H1 (cell line): Measurements from ENCODE around the gene METTL25B. TPM values are rescaled to one million over a fixed set of nuclear protein-coding genes. Genes with fewer than 3 reads are reported as not detected.

Source experiments
- CTCF ChIA-PET: fragments of 300-600 bp; sonication (Branson Sonifier 250); formaldehyde crosslinking; loops from one replicate; lab custom pipeline; 2021; ENCODE audit not compliant: partially characterized antibody; lab: Charles Lee
- POLR2A ChIA-PET: fragments of 300-600 bp; sonication (Branson Sonifier 250); formaldehyde crosslinking; loops from one replicate; lab custom pipeline; 2021; ENCODE audit warnings: inconsistent platforms; ENCODE audit not compliant: partially characterized antibody; lab: Charles Lee
- DNase-seq, 2 experiments: peaks; one replicate each; pipeline versions ENCODE4 v3.0.0 to v3.0.0-alpha.2; 2010 to 2022; ENCODE audit warnings: low spot score in 2 of 2, low read depth in 1 of 2, mixed read lengths in 1 of 2
- FAIRE-seq: peaks from 2 replicates; lab custom pipeline; 2011; peaks lifted over from hg19 to GRCh38; lab: Jason Lieb, UNC
- H2AFZ ChIP-seq: 2 replicates; pipeline ENCODE4 v1.8.1; 2012; ENCODE audit warnings: low read length, inconsistent platforms
- H2AK5ac ChIP-seq: 2 replicates; pipeline ENCODE4 v1.6.1; 2013; ENCODE audit warnings: low read depth, low read length
- H2BK120ac ChIP-seq: replicated peaks from 2 replicates; pipeline ENCODE3; 2013; ENCODE audit warnings: low read depth, low read length, inconsistent platforms
- H2BK12ac ChIP-seq: 2 replicates; pipeline ENCODE4 v1.6.1; 2013; ENCODE audit warnings: low read depth, low read length
- H2BK15ac ChIP-seq: 2 replicates; pipeline ENCODE4 v1.6.1; 2013; ENCODE audit warnings: low read length
- H2BK20ac ChIP-seq: 2 replicates; pipeline ENCODE4 v1.6.1; 2013; ENCODE audit warnings: low read length
- H2BK5ac ChIP-seq: 2 replicates; pipeline ENCODE4 v1.6.1; 2013; ENCODE audit warnings: low read depth, low read length
- H3K14ac ChIP-seq: 2 replicates; pipeline ENCODE4 v1.6.1; 2013; ENCODE audit warnings: inconsistent platforms; ENCODE audit not compliant: insufficient read length
- H3K18ac ChIP-seq: 2 replicates; pipeline ENCODE4 v1.6.1; 2013; ENCODE audit warnings: low read length; ENCODE audit errors: extremely low read depth
- H3K23ac ChIP-seq: 2 replicates; pipeline ENCODE4 v1.6.1; 2013; ENCODE audit warnings: inconsistent platforms; ENCODE audit not compliant: insufficient read length
- H3K23me2 ChIP-seq: 2 replicates; pipeline ENCODE4 v1.6.1; 2013; ENCODE audit warnings: low read depth, low read length
- H3K27ac ChIP-seq: 2 replicates; pipeline ENCODE4 v1.6.1; 2011; ENCODE audit warnings: low read depth, low read length, inconsistent platforms
- H3K27me3 ChIP-seq, 4 experiments: replicated peaks in 1 of 4; 1 replicate in 1 of 4; 2 replicates in 3 of 4; pipeline versions ENCODE4 v1.6.1 to v1.8.1; 2011 to 2013; ENCODE audit warnings: low read length in 3 of 4, mild to moderate bottlenecking in 3 of 4, inconsistent platforms in 2 of 4, mixed read lengths in 2 of 4, moderate library complexity in 1 of 4; ENCODE audit not compliant: control insufficient read depth in 3 of 4, insufficient read depth in 3 of 4; ENCODE audit errors: extremely low read depth in 1 of 4
- H3K36me3 ChIP-seq, 4 experiments: 2 replicates each; pipeline versions ENCODE4 v1.6.1 to v1.8.1; 2011 to 2013; ENCODE audit warnings: mild to moderate bottlenecking in 4 of 4, low read length in 3 of 4, moderate library complexity in 2 of 4, control low read depth in 1 of 4, inconsistent platforms in 1 of 4; ENCODE audit not compliant: insufficient read depth in 4 of 4, control insufficient read depth in 2 of 4
- H3K4ac ChIP-seq: replicated peaks from 2 replicates; pipeline ENCODE3; 2013; ENCODE audit warnings: low read length, low read depth, mixed read lengths, inconsistent platforms; ENCODE audit not compliant: insufficient read length
- H3K4me1 ChIP-seq, 4 experiments: replicated peaks in 1 of 4; 1 replicate in 1 of 4; 2 replicates in 3 of 4; pipeline versions ENCODE4 v1.6.1 to v1.8.1; 2011 to 2013; ENCODE audit warnings: low read length in 3 of 4, inconsistent platforms in 2 of 4, mixed read lengths in 1 of 4; ENCODE audit not compliant: insufficient read depth in 4 of 4, control insufficient read depth in 3 of 4
- H3K4me2 ChIP-seq, 2 experiments: 2 replicates each; pipeline versions ENCODE4 v1.6.1 to v1.8.1; 2011 to 2013; ENCODE audit warnings: low read depth in 2 of 2, low read length in 2 of 2, control low read depth in 1 of 2, inconsistent platforms in 1 of 2, mild to moderate bottlenecking in 1 of 2; ENCODE audit not compliant: insufficient read depth in 1 of 2
- H3K4me3 ChIP-seq, 4 experiments: fragments of 200-600, 300-600 bp in 1 of 4; sonication (generic), shearing (Covaris generic), sonication (Bioruptor Twin) in 1 of 4; 2 replicates each; pipeline versions ENCODE4 v1.5.1 to v1.8.1; 2011 to 2016; ENCODE audit warnings: low read length in 4 of 4, low read depth in 3 of 4, control low read depth in 2 of 4, inconsistent platforms in 2 of 4, mild to moderate bottlenecking in 2 of 4, mixed read lengths in 1 of 4, moderate library complexity in 1 of 4; ENCODE audit not compliant: insufficient read depth in 2 of 4; ENCODE audit errors: extremely low read depth in 1 of 4
- H3K56ac ChIP-seq: replicated peaks from 2 replicates; pipeline ENCODE3; 2013; ENCODE audit warnings: low read depth, mild to moderate bottlenecking, mixed read lengths, low read length, inconsistent platforms; ENCODE audit not compliant: insufficient read length
- H3K79me1 ChIP-seq: 2 replicates; pipeline ENCODE4 v1.6.1; 2013; ENCODE audit warnings: low read depth, low read length, control low read depth
- H3K79me2 ChIP-seq, 2 experiments: 2 replicates each; pipeline versions ENCODE4 v1.6.1 to v1.8.1; 2012 to 2013; ENCODE audit warnings: low read length in 2 of 2, mild to moderate bottlenecking in 2 of 2, inconsistent platforms in 1 of 2; ENCODE audit not compliant: insufficient read depth in 2 of 2, control insufficient read depth in 1 of 2
- H3K9ac ChIP-seq, 4 experiments: replicated peaks in 1 of 4; 1 replicate in 1 of 4; 2 replicates in 3 of 4; pipeline versions ENCODE4 v1.6.1 to v1.8.1; 2011 to 2013; ENCODE audit warnings: low read depth in 3 of 4, low read length in 3 of 4, control low read depth in 2 of 4, mild to moderate bottlenecking in 2 of 4, moderate library complexity in 2 of 4, inconsistent platforms in 1 of 4; ENCODE audit errors: extremely low read depth in 1 of 4
- H3K9me3 ChIP-seq, 2 experiments: 2 replicates each; pipeline versions ENCODE4 v1.6.1 to v1.8.1; 2012 to 2013; ENCODE audit warnings: mild to moderate bottlenecking in 2 of 2, moderate library complexity in 2 of 2, control low read depth in 1 of 2, inconsistent platforms in 1 of 2, low read depth in 1 of 2, low read length in 1 of 2, mixed read lengths in 1 of 2; ENCODE audit not compliant: insufficient read depth in 2 of 2
- H4K20me1 ChIP-seq, 2 experiments: replicated peaks in 1 of 2; 2 replicates each; pipeline versions ENCODE3 to v1.8.1; 2011 to 2013; ENCODE audit warnings: inconsistent platforms in 2 of 2, low read length in 2 of 2, mild to moderate bottlenecking in 1 of 2; ENCODE audit not compliant: insufficient read depth in 2 of 2, control insufficient read depth in 1 of 2
- H4K5ac ChIP-seq: 2 replicates; pipeline ENCODE4 v1.6.1; 2013; ENCODE audit warnings: low read length, low read depth, mixed read lengths, inconsistent platforms; ENCODE audit not compliant: insufficient read length
- H4K8ac ChIP-seq: 2 replicates; pipeline ENCODE4 v1.8.0; 2013; ENCODE audit warnings: mild to moderate bottlenecking, moderate library complexity, low read length, inconsistent platforms; ENCODE audit not compliant: insufficient read depth; ENCODE audit errors: extremely low read depth
- H4K91ac ChIP-seq: replicated peaks from 2 replicates; pipeline ENCODE3; 2013; ENCODE audit warnings: low read length, mixed read lengths, inconsistent platforms; ENCODE audit not compliant: insufficient read length
- BACH1 ChIP-seq: IDR thresholded peaks from 2 replicates; pipeline ENCODE4 v1.6.1; 2012; ENCODE audit warnings: low read length, improper control_type of control experiment
- KDM4A ChIP-seq: IDR thresholded peaks from one replicate; pipeline ENCODE4 v1.7.1; 2012; ENCODE audit warnings: low read depth, mild to moderate bottlenecking, moderate library complexity, low read length, inconsistent platforms; ENCODE audit not compliant: severe bottlenecking
- NRF1 ChIP-seq: IDR thresholded peaks from 2 replicates; pipeline ENCODE4 v1.6.1; 2011; ENCODE audit warnings: mild to moderate bottlenecking, low read depth, low read length, improper control_type of control experiment
- POLR2AphosphoS5 ChIP-seq: IDR thresholded peaks from 2 replicates; pipeline ENCODE4 v1.6.1; 2011; ENCODE audit warnings: low read depth, low read length
- TCF12 ChIP-seq: IDR thresholded peaks from 2 replicates; pipeline ENCODE4 v1.6.1; 2011; ENCODE audit warnings: low read depth, mild to moderate bottlenecking, low read length
- WGBS, 2 experiments: shearing (Covaris generic) in 1 of 2; methylation state at CpG; one replicate each; pipeline versions ENCODE4 v1.1.6 to v1.1.7; 2013 to 2015; ENCODE audit warnings: low lambda C conversion rate in 2 of 2, mixed read lengths in 2 of 2, inconsistent platforms in 1 of 2, low coverage in 1 of 2, missing lambda C conversion rate in 1 of 2; ENCODE audit not compliant: insufficient replicate concordance in 2 of 2, insufficient coverage in 1 of 2, insufficient read length in 1 of 2; ENCODE audit errors: extremely low coverage in 1 of 2, missing lambda C conversion rate in 1 of 2; 5-methylcytosine and 5-hydroxymethylcytosine counted together
- polyA plus RNA-seq, 7 experiments: library from polyadenylated mRNA; depleted of rRNA in 3 of 7; stranded (reverse) in 5 of 7; unstranded in 2 of 7; fragments of >200 nt in 5 of 7; fragments of 200-250 nt in 2 of 7; gene quantifications; 1 replicate in 5 of 7; 2 replicates in 1 of 7; 4 replicates in 1 of 7; pipeline versions ENCODE4 v1.2.1 to v1.2.3, GENCODE V29; 2011 to 2013; ENCODE audit warnings: missing spikeins in 2 of 7, mixed read lengths in 2 of 7
- total RNA-seq: library from RNA; stranded (reverse); fragmentation: NEBNext Ultra II Directional; extraction: Animal tissue kit (Norgen Biotek cat#: 25700); gene quantifications from 2 replicates; pipeline ENCODE4 v1.2.1, GENCODE V29; 2021

The METTL25B gene
- total and polyA plus RNA-seq, 2 of the 8 experiments (the other 6 are each of a cell fraction or from before 2014, with no cell fraction given) = 28.4 to 30.1 TPM

- Histone ChIP-seq H3K23me2 (peaks cover 4% of the 10 kb centered on the region; the same call in 1 of the 2 replicates), H3K4me2 (no peak overlapping the region), H3K27ac (no peak overlapping the region), H3K18ac (no peak overlapping the region), H3K23ac (no peak overlapping the region), H2BK20ac (no peak overlapping the region), H3K4me3 (no peak overlapping the region), H3K27me3 (no peaks in the 10 kb centered on the region), H2BK15ac (no peak overlapping the region), H3K4ac (no peak overlapping the region), H3K36me3 (peaks cover 0 to 17% (median 2%) of the 10 kb centered on the region in 4 experiments; a peak in 3 of 8 replicates), H4K91ac (no peak overlapping the region), H2AFZ (no peak overlapping the region), H3K79me2 (peaks cover 39 to 86% of the 10 kb centered on the region in 2 experiments), H4K20me1 (peaks cover 20% of the 10 kb centered on the region in 2 experiments), H3K4me1 (peaks cover 0 to 7% (median 2%) of the 10 kb centered on the region in 4 experiments; a peak in 3 of 7 replicates), H2AK5ac (no peak overlapping the region), H4K5ac (no peak overlapping the region), H3K56ac (no peak overlapping the region), H3K79me1 (peaks cover 18% of the 10 kb centered on the region), H3K14ac (no peak overlapping the region), H2BK120ac (no peak overlapping the region), H2BK12ac (no peak overlapping the region), H4K8ac (no peak overlapping the region), H2BK5ac (no peak overlapping the region), H3K9me3 (no peaks in the 10 kb centered on the region), H3K9ac (no peak overlapping the region)
- DNase-seq = no peak
- 84% methylated on average over 3 of the region's 3 CpGs; no CpG with 5 or more reads in 1 of the 2 experiments for WGBS, 2 experiments
- TF ChIP-seq KDM4A (no peak), NRF1 (no peak), BACH1 (no peak), POLR2AphosphoS5 (no peak), TCF12 (no peak)
- FAIRE-seq = no peak
- ChIA-PET POLR2A (interaction anchor here (0.7 to 8.2 kb wide), 9 partner anchors 9 to 80 kb away, joined by 3 to 121 read pairs (median 5); partner anchors contain the start of gene HDGF), CTCF (interaction anchor here (0.7 to 11.7 kb wide), 17 partner anchors 9 to 189 kb away, joined by 3 to 100 read pairs (median 5); partner anchors contain the start of genes ISG20L2 and METTL25B)
Observed at GRCh38 chr1:156772222-156772621, 44.0 kb downstream of the METTL25B start.
